ENCODE measurements around the gene TACR1.

Gene TACR1

GRCh38 chr2:75045526-75046050 is 153.7 kb downstream of the TACR1 start:
- no peak for DNase-seq

- no peak for DNase-seq
Observed at GRCh38 chr2:75044291-75044690, 155.0 kb downstream of the TACR1 start.

- no peak for DNase-seq
Observed at GRCh38 chr2:75042823-75043222, 156.5 kb downstream of the TACR1 start.

- no peak for DNase-seq
Observed at GRCh38 chr2:75041731-75042600, 157.4 kb downstream of the TACR1 start.

GRCh38 chr2:75041226-75041625 is 158.1 kb downstream of the TACR1 start:
- DNase-seq, result no peak

GRCh38 chr2:75035444-75036353 is 163.6 kb downstream of the TACR1 start:
- no peak for DNase-seq

GRCh38 chr2:75033516-75033915 is 165.8 kb downstream of the TACR1 start:
- no peak for DNase-seq

- no peak for DNase-seq
Observed at GRCh38 chr2:75031906-75032803, 167.2 kb downstream of the TACR1 start.

- DNase-seq, result no peak
Observed at GRCh38 chr2:75031171-75031570, 168.1 kb downstream of the TACR1 start.

GRCh38 chr2:75030218-75031009 is 168.9 kb downstream of the TACR1 start:
- no peak for DNase-seq

GRCh38 chr2:75027886-75028285 is 171.4 kb downstream of the TACR1 start:
- no peak for DNase-seq

GRCh38 chr2:75025633-75026380 is 173.5 kb downstream of the TACR1 start:
- no peak for DNase-seq

GRCh38 chr2:75025216-75025615 is 174.1 kb downstream of the TACR1 start:
- no peak for DNase-seq

GRCh38 chr2:75023666-75024455 is 175.5 kb downstream of the TACR1 start:
- no peak for DNase-seq

GRCh38 chr2:75022516-75022915 is 176.8 kb downstream of the TACR1 start:
- DNase-seq, result no peak

- no peak for DNase-seq
Observed at GRCh38 chr2:75021672-75022071, 177.6 kb downstream of the TACR1 start.

- DNase-seq, result no peak
Observed at GRCh38 chr2:75020476-75020875, 178.8 kb downstream of the TACR1 start.

GRCh38 chr2:75019790-75020189 is 179.5 kb downstream of the TACR1 start:
- DNase-seq, result no peak

GRCh38 chr2:75018162-75018561 is 181.2 kb downstream of the TACR1 start:
- DNase-seq, result no peak

- DNase-seq, result no peak
Observed at GRCh38 chr2:75012080-75012479, 187.2 kb downstream of the TACR1 start.

All from hippocampal formation (tissue), 2 donors.